ENCODE results near the gene NDUFA7.
"Not testable (repeated sequence)": the region's sequence is repeated elsewhere in the genome, so short reads cannot be mapped to it uniquely, and the experiment has no call there.

NDUFA7 gene

DNA sequence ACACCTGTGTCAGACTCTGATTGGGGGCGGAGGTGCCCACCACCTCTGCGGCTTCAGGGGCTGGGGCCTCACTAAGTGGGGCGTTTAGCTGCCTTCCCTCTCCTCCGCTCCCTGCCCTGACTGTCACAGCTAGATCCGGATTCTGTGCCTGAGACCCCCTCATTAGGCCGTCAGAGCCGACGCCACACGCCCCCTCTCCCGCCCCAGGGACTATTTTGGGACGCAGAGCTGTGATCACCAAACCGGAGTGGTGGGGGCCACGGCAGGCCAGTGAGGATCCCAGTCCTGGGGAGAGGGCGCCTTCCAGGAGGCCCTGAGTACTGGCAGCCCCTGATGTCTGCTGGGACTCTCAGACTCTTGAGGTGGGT lies 21.1 kb upstream of the NDUFA7 start:
- no peak for DNase-seq (ENCODE audit: low read depth in 2 of 2)

GRCh38 chr19:8341504-8341903 lies 20.3 kb upstream of the NDUFA7 start:
- DNase-seq (ENCODE audit: low read depth in 2 of 2) = not testable (repeated sequence)

DNA sequence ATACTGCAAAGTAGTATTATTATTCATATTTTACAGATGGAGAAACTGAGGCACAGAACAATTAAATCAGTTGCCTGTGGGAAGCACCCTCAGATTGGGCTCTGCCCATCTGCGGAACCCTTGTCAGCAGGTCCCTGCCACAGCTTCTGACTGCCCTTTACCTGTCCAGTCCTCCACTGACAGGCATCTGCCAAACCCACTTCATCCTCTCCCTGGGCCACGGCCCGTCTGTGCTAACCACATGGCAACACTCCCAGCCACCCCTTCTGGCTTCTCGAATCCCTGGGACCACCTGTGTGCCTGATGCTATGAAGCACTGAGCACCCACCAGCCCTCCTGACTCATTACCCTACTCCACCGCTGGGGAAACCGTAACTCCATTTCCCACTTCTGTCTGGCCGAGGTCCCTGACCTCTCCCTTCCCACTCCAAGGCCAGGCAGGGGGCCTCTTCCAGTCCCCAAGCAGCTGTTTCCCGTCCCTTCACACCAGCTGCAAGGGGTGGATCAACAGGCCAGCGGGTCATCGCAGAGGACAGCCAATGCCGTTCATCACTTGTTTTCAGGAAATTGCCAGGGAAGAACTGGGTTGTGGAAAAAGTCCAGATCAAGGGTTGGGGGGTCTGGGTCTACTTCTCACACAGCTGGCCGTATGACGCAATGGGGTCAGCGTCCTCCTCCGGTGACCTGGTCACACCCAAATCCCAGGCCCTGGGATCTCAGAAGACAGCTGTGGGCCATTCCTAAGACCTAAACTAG lies 19.3 kb upstream of the NDUFA7 start:
- DNase-seq (ENCODE audit: low read depth in 2 of 2) = no peak

DNA sequence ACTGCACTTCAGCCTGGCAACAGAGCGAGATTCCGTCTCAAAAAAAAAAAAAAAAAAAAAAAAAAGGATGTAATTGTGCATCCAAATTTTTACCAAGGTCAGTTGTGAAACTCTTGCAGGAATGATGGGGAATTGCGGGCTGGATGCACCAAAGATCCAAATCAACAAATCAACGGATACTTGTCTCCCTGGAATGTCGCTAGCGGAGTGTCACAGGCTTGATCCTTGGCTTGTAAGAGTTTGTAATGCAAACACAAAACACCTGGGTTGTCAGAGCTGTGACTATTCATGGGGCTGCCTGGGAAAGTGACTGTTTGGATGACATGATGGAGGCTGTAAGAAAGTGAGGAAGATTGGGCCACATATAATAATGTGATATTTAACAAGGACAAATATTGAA lies 17.7 kb upstream of the NDUFA7 start:
- DNase-seq (ENCODE audit: low read depth in 2 of 2) = no peak

DNA sequence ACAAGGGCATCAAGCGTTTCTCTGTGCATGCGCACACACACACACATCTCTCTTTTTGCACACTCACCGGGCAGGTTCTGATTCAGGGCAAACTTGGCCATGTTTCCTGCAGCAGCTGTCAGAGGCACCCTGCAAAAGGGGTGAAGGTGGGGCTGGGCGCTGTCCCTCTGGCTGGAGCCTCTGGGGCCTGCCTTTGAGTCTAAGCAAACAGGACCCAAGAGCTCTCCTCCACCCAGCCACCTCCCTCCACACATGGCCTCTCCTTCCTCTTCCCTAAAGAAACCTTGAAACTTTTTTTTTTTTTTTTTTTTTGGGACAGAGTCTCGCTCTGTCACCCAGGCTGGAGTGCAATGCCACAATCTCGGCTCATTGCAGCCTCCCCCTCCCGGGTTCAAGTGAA lies 16.6 kb upstream of the NDUFA7 start:
- DNase-seq (ENCODE audit: low read depth in 2 of 2) = no peak

GRCh38 chr19:8336660-8337059 lies 15.5 kb upstream of the NDUFA7 start:
- no peak for DNase-seq (ENCODE audit: low read depth in 2 of 2)

GRCh38 chr19:8336072-8336569 lies 14.9 kb upstream of the NDUFA7 start:
- DNase-seq (ENCODE audit: low read depth in 2 of 2) = no peak

DNA sequence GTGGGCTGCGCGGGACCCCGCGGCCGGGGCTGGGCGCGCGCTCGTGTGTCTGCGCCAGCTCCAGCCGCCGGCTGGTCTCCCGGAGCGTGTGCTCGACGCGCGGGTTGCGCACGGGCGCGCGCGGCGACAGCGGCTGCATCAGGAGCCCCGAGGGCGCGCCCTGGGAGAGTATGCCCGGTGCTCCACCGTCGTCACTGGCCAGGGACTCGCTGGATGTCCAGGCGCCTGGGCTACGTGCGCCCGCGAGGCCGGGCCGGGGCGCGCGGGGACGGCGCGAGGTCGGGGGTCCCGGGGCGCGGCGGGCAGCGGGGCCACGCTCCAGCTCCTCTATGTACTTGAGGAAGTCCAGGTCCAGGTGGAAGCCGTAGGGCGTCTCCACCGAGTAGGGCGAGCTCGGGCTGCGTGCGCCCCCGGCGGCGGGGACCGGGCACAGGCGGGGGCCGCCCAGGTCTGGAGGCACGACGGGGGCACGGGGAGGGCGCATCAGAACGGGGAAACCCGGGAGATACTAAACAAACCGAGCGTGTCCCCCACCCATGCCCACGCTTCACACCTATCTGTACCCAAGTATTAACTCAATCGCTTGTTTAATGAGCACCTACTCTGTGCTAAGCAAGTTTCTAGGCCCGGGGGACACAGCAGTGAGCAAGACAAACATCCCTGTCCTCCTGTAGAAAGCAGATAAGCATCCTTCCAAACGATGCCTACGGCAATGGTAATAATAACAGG lies 14.3 kb upstream of the NDUFA7 start:
- DNase-seq (ENCODE audit: low read depth in 2 of 2) = no peak

DNA sequence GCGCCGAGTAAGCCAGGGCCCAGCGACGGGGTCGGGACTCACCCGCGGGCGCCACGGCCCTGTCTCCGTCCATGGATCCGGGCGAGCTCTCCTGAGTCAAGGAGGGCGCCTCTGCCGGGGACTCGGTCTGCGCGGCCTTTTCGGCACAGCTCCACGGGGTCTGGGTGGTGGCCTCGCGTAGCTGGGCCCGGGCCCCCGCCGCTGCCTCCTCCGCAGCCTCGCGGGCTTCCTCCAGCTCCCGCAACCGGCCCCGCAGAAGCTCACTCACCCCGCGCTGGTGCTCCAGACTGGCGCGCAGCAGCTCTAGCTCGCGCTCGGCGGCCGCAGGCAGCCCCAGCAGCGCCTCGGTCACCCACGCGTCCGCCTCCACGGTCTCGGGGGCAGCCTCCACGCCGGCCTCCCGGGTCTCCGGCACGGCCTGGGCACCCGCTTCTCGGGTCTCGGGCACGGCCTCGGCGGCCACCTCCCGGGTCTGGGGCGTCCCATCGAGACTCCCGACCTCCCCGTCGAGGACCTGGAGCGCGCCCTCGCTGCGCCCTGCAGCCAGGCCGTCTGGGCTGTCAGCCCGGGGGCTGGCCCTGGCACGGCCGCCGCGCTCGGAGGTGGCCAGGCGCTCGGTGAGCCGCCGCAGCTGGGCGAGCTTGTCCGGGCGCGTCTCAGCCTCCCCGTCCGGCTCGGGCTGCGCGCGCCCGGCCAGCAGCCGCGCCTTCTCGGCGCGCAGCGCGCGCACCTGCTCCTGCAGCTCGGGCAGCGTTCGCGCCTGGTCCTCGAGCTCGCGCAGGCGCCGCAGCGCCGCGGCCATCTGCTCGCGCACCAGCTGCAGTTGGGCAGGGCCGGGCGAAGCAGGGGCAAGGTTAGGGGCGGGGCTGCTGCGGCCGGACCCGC lies 13.5 kb upstream of the NDUFA7 start:
- no peak for DNase-seq (ENCODE audit: low read depth in 2 of 2)

GRCh38 chr19:8333767-8334457 lies 12.7 kb upstream of the NDUFA7 start:
- no peak for DNase-seq (ENCODE audit: low read depth in 2 of 2)

GRCh38 chr19:8332976-8333766 lies 12.0 kb upstream of the NDUFA7 start:
- no peak for DNase-seq (ENCODE audit: low read depth in 2 of 2)

GRCh38 chr19:8331263-8331845 lies 10.2 kb upstream of the NDUFA7 start:
- DNase-seq (ENCODE audit: low read depth in 2 of 2) = no peak

GRCh38 chr19:8329996-8330395 lies 8.8 kb upstream of the NDUFA7 start:
- DNase-seq (ENCODE audit: low read depth in 2 of 2) = no peak

GRCh38 chr19:8325454-8325853 lies 4.3 kb upstream of the NDUFA7 start:
- no peak for DNase-seq (ENCODE audit: low read depth in 2 of 2)

DNA sequence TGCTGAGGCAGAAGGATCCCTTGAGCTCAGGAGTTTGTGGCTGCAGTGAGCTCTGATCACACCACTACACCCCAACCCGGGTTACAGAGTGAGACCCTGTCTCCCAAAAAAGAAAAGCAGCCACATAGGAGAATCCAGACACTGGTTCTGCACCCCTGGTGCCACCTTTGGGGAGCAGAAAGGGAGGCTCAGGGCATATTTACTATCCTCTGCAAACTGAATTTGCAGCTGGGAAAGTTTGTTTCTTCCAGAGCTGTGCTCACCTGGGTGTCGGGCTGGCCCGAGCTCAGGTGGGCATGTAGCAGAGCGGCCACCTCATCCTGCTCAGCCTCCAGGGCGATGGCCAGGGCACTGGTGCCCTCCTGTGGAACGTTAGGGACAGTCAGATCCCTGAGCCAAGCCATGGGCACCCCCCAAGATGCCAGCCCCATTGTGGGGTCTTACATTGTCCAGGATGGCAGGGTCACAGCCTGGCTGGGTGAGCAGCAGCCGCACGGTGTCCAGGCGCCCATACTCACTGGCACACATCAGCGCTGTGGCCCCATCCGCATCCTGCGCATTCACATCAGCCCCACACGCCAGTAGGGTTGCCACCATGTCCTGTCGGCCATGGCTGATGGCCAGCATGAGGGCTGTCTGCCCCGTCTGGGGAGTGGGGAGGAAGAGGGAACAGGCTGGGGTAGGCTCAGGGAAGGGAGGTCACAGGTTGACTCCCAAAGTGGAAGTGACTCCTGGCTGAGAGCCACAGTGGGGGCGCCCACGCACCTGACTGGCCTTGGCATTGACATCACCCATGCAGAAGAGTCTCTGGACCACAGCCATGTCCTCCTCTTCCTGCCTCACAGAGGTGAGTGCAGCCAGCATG lies 3.2 kb upstream of the NDUFA7 start:
- DNase-seq (ENCODE audit: low read depth in 2 of 2) = no peak

- DNase-seq (ENCODE audit: low read depth in 2 of 2) = no peak
Measured at GRCh38 chr19:8323781-8324185, 2.6 kb upstream of the NDUFA7 start.

- DNase-seq (ENCODE audit: low read depth in 2 of 2) = no peak
Measured at GRCh38 chr19:8322638-8322997, 1.4 kb upstream of the NDUFA7 start.

- no peak for DNase-seq (ENCODE audit: low read depth in 2 of 2)
Measured at GRCh38 chr19:8321986-8322637, 937 bp upstream of the NDUFA7 start.

DNA sequence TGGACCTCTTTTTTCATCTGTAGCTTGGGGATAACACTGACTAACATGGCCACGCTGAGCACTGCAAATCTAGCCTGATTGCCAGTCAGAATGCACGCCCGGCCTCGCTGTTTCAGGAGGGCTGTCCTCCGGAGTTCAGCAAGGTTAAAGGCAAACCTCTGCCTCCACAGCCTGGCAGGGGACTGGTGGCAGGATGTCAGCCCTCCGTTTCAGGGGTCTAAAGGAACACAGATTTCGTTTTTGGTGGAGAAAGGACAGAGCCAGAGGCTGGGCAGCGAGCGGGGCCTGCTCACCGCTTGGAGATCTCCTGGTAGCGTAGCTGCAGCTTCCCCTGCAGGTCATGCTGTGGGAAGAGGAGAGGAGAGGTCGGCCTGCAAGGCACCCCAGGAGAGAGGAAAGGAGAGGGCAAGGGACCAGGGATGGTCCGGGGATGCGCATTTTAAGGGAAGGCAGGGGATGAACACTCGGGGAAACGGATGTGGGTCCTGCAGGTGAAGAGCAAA lies 560 bp downstream of the NDUFA7 start:
- DNase-seq (ENCODE audit: low read depth in 2 of 2) = no peak

Measured in stimulated activated CD4-positive, alpha-beta T cell treated with anti-CD3 and anti-CD28 coated beads, Interleukin-12 subunit alpha, Interleukin-12 subunit beta, amount 100 ng/mL, for 24 hours (primary cell).